HG03064 (cell line): ENCODE measurements around the gene CHPT1.
"Not testable (repeated sequence)": the region's sequence is repeated elsewhere in the genome, so short reads cannot be mapped to it uniquely, and the experiment has no call there.

Source experiments
- ATAC-seq: cut with Tn5 transposase; IDR thresholded peaks from one replicate; pipeline ENCODE4 v1.9.1; 2021; ENCODE audit warnings: low read depth; ENCODE audit not compliant: unreplicated experiment

The CHPT1 gene

DNA sequence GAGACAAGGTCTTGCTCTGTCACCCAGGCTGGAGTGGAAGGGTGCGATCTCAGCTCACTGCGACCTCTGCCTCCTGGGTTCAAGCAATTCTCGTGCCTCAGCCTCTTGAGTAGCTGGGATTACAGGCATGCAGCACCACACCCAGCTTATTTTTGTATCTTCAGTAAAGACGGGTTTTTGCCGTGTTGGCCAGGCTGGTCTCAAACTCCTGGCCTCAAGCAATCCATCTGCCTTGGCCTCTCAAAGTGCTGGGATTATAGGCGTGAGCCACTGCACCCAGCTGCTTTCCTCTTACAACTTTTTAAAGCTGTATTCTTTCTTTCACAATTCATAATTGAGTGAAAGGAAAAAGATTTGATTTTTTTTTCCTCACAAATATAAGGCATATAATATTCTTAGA lies 15.8 kb upstream of the CHPT1 start:
- not testable (repeated sequence) for ATAC-seq

GRCh38 chr12:101685092-101685491 lies 12.3 kb upstream of the CHPT1 start:
- ATAC-seq: no peak

- ATAC-seq: no peak
These were observed 11.3 kb upstream of the CHPT1 start for GRCh38 chr12:101686176-101686575.

DNA sequence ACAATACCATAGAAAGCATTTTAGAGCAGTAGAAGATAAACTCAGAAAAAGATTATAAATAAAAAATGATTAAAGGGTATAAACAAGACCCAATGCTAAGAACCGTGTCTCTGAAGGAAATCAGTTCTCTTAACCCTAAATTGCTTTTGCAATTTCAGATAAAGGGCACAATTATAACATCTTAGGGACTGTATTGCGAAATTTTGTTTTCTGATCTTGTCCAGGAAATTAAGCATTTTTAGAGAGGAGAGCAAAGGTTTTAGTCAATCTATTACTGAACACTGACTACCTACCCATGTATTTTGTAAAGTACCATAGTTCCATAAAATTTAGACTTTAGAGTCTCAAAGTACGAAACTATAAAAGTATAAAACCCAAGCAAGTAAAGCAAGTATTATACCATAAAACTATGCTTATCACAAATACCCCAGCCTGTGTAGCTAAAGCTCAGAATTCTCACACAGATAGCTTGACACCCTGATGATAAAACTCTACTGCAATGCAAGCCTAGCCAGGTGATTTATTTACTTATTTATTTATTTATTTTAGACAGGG lies 6.8 kb upstream of the CHPT1 start:
- ATAC-seq: no peak

GRCh38 chr12:101691503-101692096 lies 5.8 kb upstream of the CHPT1 start:
- no peak for ATAC-seq

- ATAC-seq: no peak
These were observed 3.1 kb upstream of the CHPT1 start for GRCh38 chr12:101694297-101694848.

- no peak for ATAC-seq
These were observed 2.5 kb upstream of the CHPT1 start for GRCh38 chr12:101694986-101695385.

DNA sequence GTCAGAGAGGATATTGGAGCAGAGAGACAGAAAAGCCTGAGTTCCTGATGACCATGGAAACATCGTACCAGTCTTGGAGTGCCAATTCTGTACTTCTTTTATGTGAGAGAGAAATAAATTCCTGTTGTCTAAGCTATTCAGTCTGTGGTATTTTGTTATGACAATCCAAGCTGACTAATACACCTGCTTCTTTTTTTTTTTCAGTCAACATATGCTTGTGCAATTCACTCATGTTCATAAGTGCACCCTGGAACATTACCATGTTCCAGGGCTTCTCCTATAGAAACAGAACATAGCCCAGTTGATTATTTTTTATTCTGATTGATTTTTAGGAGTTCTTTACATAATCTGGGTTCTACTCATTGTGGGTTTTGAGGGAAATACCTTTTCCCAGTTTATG lies 1.7 kb upstream of the CHPT1 start:
- no peak for ATAC-seq

DNA sequence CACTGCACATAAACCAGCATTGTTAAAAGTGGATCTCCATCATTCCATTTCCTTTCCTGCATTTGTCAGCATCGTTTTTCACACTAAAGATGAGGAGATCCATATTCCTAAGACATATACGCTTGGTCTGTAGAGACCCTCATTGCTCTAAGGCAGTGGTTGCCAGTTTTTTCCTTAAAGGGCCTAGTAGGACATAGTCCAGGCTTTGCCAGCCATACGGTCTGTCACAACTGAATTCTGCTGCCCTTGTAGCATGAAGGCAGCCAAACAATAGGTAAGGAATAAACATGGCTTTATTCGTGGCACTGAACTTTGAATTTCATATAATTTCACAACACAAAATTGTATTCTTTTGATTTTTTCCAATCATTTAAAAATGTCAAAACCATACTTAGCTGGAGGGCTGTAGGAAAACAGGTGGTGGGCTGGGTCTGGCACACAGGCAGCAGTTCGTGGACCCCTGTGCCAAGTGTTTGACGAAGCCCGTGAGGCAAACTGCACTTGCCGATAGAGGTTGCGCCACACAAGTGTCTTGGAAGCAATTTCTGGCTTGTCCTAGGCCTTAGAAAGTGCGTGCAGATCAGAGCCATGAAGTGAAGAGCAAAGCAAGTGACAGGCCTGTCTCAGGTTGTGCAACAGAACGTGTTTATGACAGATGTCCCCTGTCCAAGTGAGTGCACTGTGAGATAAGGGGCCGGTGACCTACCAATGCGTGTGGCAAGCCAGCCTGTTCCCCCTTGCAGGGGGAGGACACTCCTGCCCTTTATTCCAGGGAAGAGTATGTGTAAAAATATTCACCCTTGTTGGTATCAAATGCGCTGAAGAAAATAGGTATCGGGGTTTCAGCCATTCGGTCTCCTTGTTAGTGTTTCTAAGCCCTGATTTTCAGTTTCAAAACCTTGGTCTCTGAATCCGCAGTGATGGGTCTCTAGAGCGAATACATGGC lies 916 bp upstream of the CHPT1 start:
- no peak for ATAC-seq

DNA sequence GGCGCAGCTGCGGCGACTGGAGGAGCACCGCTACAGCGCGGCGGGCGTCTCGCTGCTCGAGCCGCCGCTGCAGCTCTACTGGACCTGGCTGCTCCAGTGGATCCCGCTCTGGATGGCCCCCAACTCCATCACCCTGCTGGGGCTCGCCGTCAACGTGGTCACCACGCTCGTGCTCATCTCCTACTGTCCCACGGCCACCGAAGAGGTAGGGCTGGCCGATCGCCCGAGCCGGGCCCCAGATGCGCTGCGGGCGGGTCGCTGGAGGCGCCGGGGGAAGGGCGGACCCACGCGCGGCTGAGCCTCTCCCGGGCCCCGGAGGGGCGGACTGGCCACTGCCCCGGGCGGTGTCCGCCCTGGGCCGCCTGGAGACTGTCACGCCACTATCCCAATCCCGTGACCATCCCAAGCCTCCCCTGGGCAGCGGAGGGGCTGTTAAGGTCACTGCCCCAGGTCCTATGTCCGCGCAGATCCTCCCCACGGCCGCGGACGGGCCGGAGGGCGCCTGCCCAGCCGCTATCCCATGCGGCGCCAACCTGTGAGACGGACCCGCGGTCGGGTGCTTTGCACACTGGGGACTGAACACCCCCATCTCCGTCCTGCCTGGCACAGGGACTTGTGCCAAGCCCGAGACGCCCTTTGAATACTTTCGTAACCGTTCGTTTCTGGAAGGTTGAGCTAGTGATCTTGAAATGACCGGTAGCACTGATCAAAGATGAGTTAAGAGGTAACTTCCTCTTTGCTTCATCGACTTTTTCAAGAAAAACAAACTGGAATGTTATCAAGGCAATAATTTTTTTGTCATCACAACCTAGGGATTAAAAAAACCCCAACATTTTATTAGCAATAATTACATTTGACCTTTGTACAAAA lies 725 bp downstream of the CHPT1 start:
- peak; percentile 39 for ATAC-seq

DNA sequence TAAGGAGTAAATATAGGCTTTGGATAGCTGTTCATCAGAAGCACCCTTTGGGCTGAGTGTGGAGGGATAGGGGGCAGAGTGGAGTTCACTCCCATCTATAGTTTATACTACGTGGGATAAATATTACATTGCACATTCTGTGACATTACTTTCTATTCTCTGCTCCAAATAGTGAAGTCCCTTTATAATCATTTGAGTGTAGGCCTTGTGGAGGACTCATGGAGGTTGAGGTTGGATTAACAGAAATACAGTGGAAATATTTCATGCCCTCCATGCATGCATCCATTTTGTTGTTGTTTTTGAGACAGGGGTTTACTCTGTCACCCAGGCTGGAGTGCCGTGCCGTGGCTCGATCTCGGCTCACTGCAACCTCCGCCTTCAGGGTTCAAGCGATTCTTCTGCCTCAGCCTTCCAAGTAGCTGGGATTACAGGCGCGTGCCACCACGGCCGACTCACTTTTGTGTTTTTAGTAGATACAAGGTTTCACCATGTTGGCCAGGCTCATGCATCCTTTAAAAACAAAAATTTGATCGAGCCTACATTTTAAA lies 1.4 kb downstream of the CHPT1 start:
- no peak for ATAC-seq

- ATAC-seq: no peak
These were observed 2.9 kb downstream of the CHPT1 start for GRCh38 chr12:101700299-101700820.

- ATAC-seq: no peak
These were observed 6.0 kb downstream of the CHPT1 start for GRCh38 chr12:101703487-101703886.

- ATAC-seq: no peak
These were observed 9.0 kb downstream of the CHPT1 start for GRCh38 chr12:101706403-101706802.

GRCh38 chr12:101707131-101707782 lies 9.8 kb downstream of the CHPT1 start:
- ATAC-seq: no peak

- ATAC-seq: no peak
These were observed 12.8 kb downstream of the CHPT1 start for GRCh38 chr12:101710288-101710687.

- ATAC-seq: no peak
These were observed 15.7 kb downstream of the CHPT1 start for GRCh38 chr12:101713059-101713682.

- no peak for ATAC-seq
These were observed 16.5 kb downstream of the CHPT1 start for GRCh38 chr12:101713930-101714329.

DNA sequence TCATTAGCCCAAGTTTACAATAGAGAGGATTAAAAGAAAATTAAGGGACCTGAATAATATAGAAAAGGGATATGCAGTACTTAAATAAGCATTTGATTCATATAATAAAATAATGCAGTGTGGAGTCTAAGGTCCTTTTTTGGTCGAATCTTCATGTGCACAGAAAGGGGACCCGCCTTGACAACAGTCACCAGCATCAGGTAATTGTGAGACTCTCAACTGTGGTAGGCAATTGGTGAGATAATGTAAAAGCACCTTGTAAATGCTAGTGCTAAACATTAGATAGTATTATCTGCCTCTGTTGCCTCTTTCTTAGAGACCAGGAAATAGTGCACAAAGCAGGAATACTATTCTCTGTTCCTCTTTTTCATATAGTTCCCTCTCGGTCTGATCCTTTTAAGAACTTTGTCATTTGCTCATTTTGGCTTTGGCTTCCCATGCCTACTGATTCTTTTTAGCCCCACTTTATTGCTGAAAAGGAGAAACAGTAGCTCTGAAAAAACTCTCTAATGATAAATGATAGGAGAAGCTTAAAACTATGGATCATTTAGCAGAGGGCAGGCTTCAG lies 17.5 kb downstream of the CHPT1 start:
- ATAC-seq: no peak
